B cell (primary cell): Measurements from ENCODE around the gene MMP11. TPM values are rescaled to one million over a fixed set of nuclear protein-coding genes. Genes with fewer than 3 reads are reported as not detected.

Experiments
- ATAC-seq: fragments of 200-7000 bp; cut with Tn5 transposase; one replicate; pipeline ENCODE4 v1.10.0; 2021; ENCODE audit warnings: low read depth, mild to moderate bottlenecking, moderate number of reproducible peaks, moderate library complexity
- CTCF ChIA-PET: fragments of 350-600 bp; sonication (Branson Sonifier 250); formaldehyde crosslinking; loops from one replicate; lab custom pipeline; 2021; ENCODE audit warnings: antibody characterized with exemption, inconsistent platforms; lab: Charles Lee
- POLR2A ChIA-PET: fragments of 350-600 bp; sonication (Branson Sonifier 250); formaldehyde crosslinking; loops from one replicate; lab custom pipeline; 2021; ENCODE audit warnings: antibody characterized with exemption; lab: Charles Lee
- DNase-seq: peaks from one replicate; pipeline ENCODE4 v3.0.0; 2013
- H2AFZ ChIP-seq: 2 replicates; pipeline ENCODE4 v1.6.1; 2012; ENCODE audit warnings: mild to moderate bottlenecking, low read depth, low read length; ENCODE audit not compliant: insufficient read depth, poor library complexity, severe bottlenecking
- H3K27ac ChIP-seq, 2 donors: 1 replicate in 1 of 2; 2 replicates in 1 of 2; pipeline ENCODE4 v1.5.1; 2012 to 2013; ENCODE audit warnings: low read length in 2 of 2, mild to moderate bottlenecking in 2 of 2, moderate library complexity in 1 of 2
- H3K27me3 ChIP-seq, 4 experiments: fragments of 200-600 bp in 1 of 4; sonication (generic) in 1 of 4; replicated peaks in 1 of 4; 1 replicate in 2 of 4; 2 replicates in 2 of 4; pipeline versions ENCODE4 v1.6.1 to v1.7.0; 2013 to 2016; ENCODE audit warnings: low read length in 3 of 4, mild to moderate bottlenecking in 2 of 4, mixed read lengths in 1 of 4, moderate library complexity in 1 of 4; ENCODE audit not compliant: insufficient read depth in 4 of 4, control insufficient read depth in 3 of 4; ENCODE audit errors: control extremely low read depth in 1 of 4
- H3K36me3 ChIP-seq, 2 experiments: replicated peaks in 1 of 2; 1 replicate in 1 of 2; 2 replicates in 1 of 2; pipeline versions ENCODE4 v1.6.1 to v1.7.1; 2013; ENCODE audit warnings: low read length in 1 of 2; ENCODE audit not compliant: insufficient read depth in 2 of 2, control insufficient read depth in 1 of 2; ENCODE audit errors: control extremely low read depth in 1 of 2, extremely low read depth in 1 of 2
- H3K4me1 ChIP-seq, 2 donors: fragments of 200-600 bp in 1 of 2; sonication (generic) in 1 of 2; 1 replicate in 1 of 2; 2 replicates in 1 of 2; pipeline versions ENCODE4 v1.5.1 to v1.6.1; 2013 to 2017; ENCODE audit warnings: low read length in 2 of 2; ENCODE audit not compliant: control insufficient read depth in 2 of 2, insufficient read depth in 2 of 2
- H3K4me2 ChIP-seq: replicated peaks from 2 replicates; pipeline ENCODE3; 2012; ENCODE audit warnings: mild to moderate bottlenecking, low read depth, low read length; ENCODE audit not compliant: poor library complexity, severe bottlenecking
- H3K4me3 ChIP-seq, 5 experiments: fragments of 200-600 bp in 1 of 5; sonication (generic) in 1 of 5; 1 replicate in 3 of 5; 2 replicates in 2 of 5; pipeline versions ENCODE4 v1.5.1 to v1.7.0; 2011 to 2016; ENCODE audit warnings: low read length in 4 of 5, mild to moderate bottlenecking in 4 of 5, low read depth in 2 of 5, control low read depth in 1 of 5, moderate library complexity in 1 of 5; ENCODE audit not compliant: insufficient read depth in 1 of 5; ENCODE audit errors: control extremely low read depth in 1 of 5, extremely low read depth in 1 of 5
- H3K79me2 ChIP-seq: fragments of 200-600 bp; sonication (generic); one replicate; pipeline ENCODE4 v1.6.0; 2016; ENCODE audit warnings: low read length; ENCODE audit not compliant: control insufficient read depth, insufficient read depth
- H3K9ac ChIP-seq: fragments of 200-600 bp; sonication (generic); 2 replicates; pipeline ENCODE4 v1.6.1; 2017; ENCODE audit warnings: mild to moderate bottlenecking, low read length, moderate library complexity
- H3K9me3 ChIP-seq, 3 donors: one replicate each; pipeline versions ENCODE4 v1.6.1 to v1.7.1; 2013; ENCODE audit warnings: low read length in 2 of 3; ENCODE audit not compliant: control insufficient read depth in 2 of 3, insufficient read depth in 1 of 3; ENCODE audit errors: control extremely low read depth in 1 of 3
- H4K20me1 ChIP-seq: 2 replicates; pipeline ENCODE4 v1.6.0; 2012; ENCODE audit warnings: mild to moderate bottlenecking, low read length; ENCODE audit not compliant: insufficient read depth, control insufficient read depth, poor library complexity, severe bottlenecking
- H3K27ac Mint-ChIP-seq: one replicate; pipeline ENCODE4 v1.8.0; 2021; ENCODE audit warnings: mixed read lengths
- H3K27me3 Mint-ChIP-seq: one replicate; pipeline ENCODE4 v1.8.0; 2021; ENCODE audit warnings: mixed read lengths
- H3K4me1 Mint-ChIP-seq: one replicate; pipeline ENCODE4 v1.8.0; 2021; ENCODE audit warnings: mixed read lengths
- H3K4me3 Mint-ChIP-seq: one replicate; pipeline ENCODE4 v1.8.0; 2021; ENCODE audit warnings: mixed read lengths
- H3K9me3 Mint-ChIP-seq: one replicate; pipeline ENCODE4 v1.8.0; 2022; ENCODE audit warnings: mixed read lengths; ENCODE audit not compliant: insufficient read depth
- CTCF ChIP-seq: fragments of 200-600 bp; IDR thresholded peaks from one replicate; pipeline ENCODE4 v1.8.0; 2022; ENCODE audit warnings: antibody characterized with exemption, mild to moderate bottlenecking
- EZH2 ChIP-seq: IDR thresholded peaks from 2 replicates; pipeline ENCODE4 v1.6.1; 2012; ENCODE audit warnings: borderline replicate concordance, low read depth, mild to moderate bottlenecking, moderate library complexity, low read length; ENCODE audit not compliant: insufficient read depth, poor library complexity, severe bottlenecking
- WGBS: methylation state at CpG from one replicate; pipeline ENCODE4 v1.1.5; 2013; ENCODE audit warnings: missing lambda C conversion rate; ENCODE audit not compliant: insufficient coverage; 5-methylcytosine and 5-hydroxymethylcytosine counted together
- intact Hi-C: fragments of 100-400 bp; cut with micrococcal nuclease; formaldehyde crosslinking; loops from one replicate; pipeline ENCODE4 v1.10.0; 2022
- polyA plus RNA-seq: library from polyadenylated mRNA; depleted of rRNA; stranded (reverse); fragments of >200 nt; gene quantifications from 2 replicates; pipeline ENCODE4 v1.2.3, GENCODE V29; 2012
- total RNA-seq, 2 donors: library from RNA; stranded (reverse); fragments of 120-200 nt in 1 of 2; gene quantifications; 1 replicate in 1 of 2; 2 replicates in 1 of 2; pipeline versions ENCODE4 v1.2.3 to v1.2.4, GENCODE V29; 2013 to 2022

Gene MMP11
- total and polyA plus RNA-seq, 2 donors (not counting 1 experiment from before 2014, with no cell fraction given) = 11.6 to 19.0 TPM

GRCh38 chr22:23777776-23778576, 5.3 kb downstream of the MMP11 start:
- H3K79me2 ChIP-seq = peaks cover 6% of the 10 kb centered on the region
- TF ChIP-seq EZH2 = no peak
- no peak for TF ChIP-seq CTCF
- intact Hi-C loops = no loop called here
- DNase-seq (no peak), ATAC-seq (no peak)
- POLR2A ChIA-PET = interaction anchor here (0.6 to 1.1 kb wide), 3 partner anchors 8 to 959 kb away, joined by 3 to 6 read pairs (median 4); no protein-coding TSS in a partner anchor
- 96% methylated on average over 11 of the region's 11 CpGs for WGBS
- H3K9ac ChIP-seq = no peak overlapping the region
- H3K27ac Mint-ChIP-seq = no peak overlapping the region
- CTCF ChIA-PET = interaction anchor here (1.1 kb wide), 1 partner anchor 70 kb away, joined by 4 read pairs; no protein-coding TSS in a partner anchor
- H4K20me1 ChIP-seq = peaks cover 7% of the 10 kb centered on the region
- peaks cover 0 to 10% of the 10 kb centered on the region in 2 experiments for H3K36me3 ChIP-seq
- H3K4me1 Mint-ChIP-seq = peaks cover 13% of the 10 kb centered on the region
- no peaks in the 10 kb centered on the region for H3K9me3 Mint-ChIP-seq
- no peak overlapping the region for H3K4me2 ChIP-seq
- H3K27me3 ChIP-seq = no peaks in the 10 kb centered on the region
- no peak overlapping the region for H3K4me3 ChIP-seq
- no peaks in the 10 kb centered on the region for H3K27me3 Mint-ChIP-seq
- no peaks in the 10 kb centered on the region for H3K9me3 ChIP-seq
- H3K4me1 ChIP-seq = peaks cover 7 to 8% of the 10 kb centered on the region in 2 donors
- H3K27ac ChIP-seq = no peak overlapping the region
- H2AFZ ChIP-seq = no peak overlapping the region
- H3K4me3 Mint-ChIP-seq = no peak overlapping the region

DNA sequence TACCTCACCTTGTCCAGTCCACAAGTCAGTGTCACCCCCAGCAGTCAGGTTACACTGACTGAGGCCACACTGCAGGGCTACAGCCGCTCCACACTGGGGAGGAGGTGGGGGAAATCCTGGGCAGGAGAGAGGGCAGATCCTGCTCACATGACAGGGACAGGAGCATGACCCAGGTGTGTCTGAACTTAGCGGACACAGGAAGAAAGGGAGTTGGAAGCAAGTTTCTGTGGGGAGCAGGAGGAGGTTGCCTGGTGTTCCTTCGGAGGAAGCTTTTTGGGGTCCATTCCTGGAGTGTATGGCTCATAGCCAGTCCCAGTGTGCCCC, 5.9 kb downstream of the MMP11 start:
- ChIA-PET CTCF (interaction anchor here (1.1 kb wide), 1 partner anchor 69 kb away, joined by 4 read pairs; no protein-coding TSS in a partner anchor), POLR2A (interaction anchor here (1.1 kb wide), 1 partner anchor 10 kb away, joined by 3 read pairs; no protein-coding TSS in a partner anchor)
- WGBS = 92% methylated on average over 3 of the region's 3 CpGs
- Histone ChIP-seq H3K4me1 (peaks cover 3% of the 10 kb centered on the region in 2 donors), H3K4me2 (no peak overlapping the region), H2AFZ (no peak overlapping the region), H4K20me1 (peaks cover 2% of the 10 kb centered on the region), H3K9me3 (no peaks in the 10 kb centered on the region), H3K79me2 (no peaks in the 10 kb centered on the region), H3K27ac (no peak overlapping the region), H3K9ac (no peak overlapping the region), H3K36me3 (peaks cover 0 to 10% of the 10 kb centered on the region in 2 experiments), H3K27me3 (no peaks in the 10 kb centered on the region), H3K4me3 (no peak overlapping the region)
- H3K9me3 Mint-ChIP-seq = no peaks in the 10 kb centered on the region
- H3K27ac Mint-ChIP-seq = no peak overlapping the region
- intact Hi-C loops = no loop called here
- no peaks in the 10 kb centered on the region for H3K27me3 Mint-ChIP-seq
- peaks cover 8% of the 10 kb centered on the region for H3K4me1 Mint-ChIP-seq
- no peak for ATAC-seq
- DNase-seq = no peak
- TF ChIP-seq CTCF = no peak
- no peak for TF ChIP-seq EZH2
- H3K4me3 Mint-ChIP-seq = no peak overlapping the region
